Measurements from ENCODE around the gene AMT.
A peak's percentile ranks its signal among the peaks of the same experiment; 100 is the strongest.

Gene AMT

GRCh38 chr3:49469037-49469935 is 47.0 kb upstream of the AMT start:
- H3K36me3 ChIP-seq (ENCODE audit: control insufficient read depth, insufficient read depth, low read length), result no peaks in the 10 kb centered on the region
- peaks cover 24% of the 10 kb centered on the region for H3K79me2 ChIP-seq
- no peaks in the 10 kb centered on the region for H3K9me3 ChIP-seq (ENCODE audit: control insufficient read depth, low read length)
- no peak for TF ChIP-seq CTCF (IDR thresholded peaks at IDR 0.05)
- peak overlapping the region; percentile 66 for H3K4me3 ChIP-seq (ENCODE audit: low read depth, low read length)
- H3K27me3 ChIP-seq (ENCODE audit: control insufficient read depth, insufficient read depth, low read length), result no peaks in the 10 kb centered on the region
- peaks cover 11% of the 10 kb centered on the region for H3K4me1 ChIP-seq
- H3K9ac ChIP-seq, result peak overlapping the region; percentile 31
- H3K4me2 ChIP-seq (ENCODE audit: low read length), result peak overlapping the region; percentile 96
- H2AFZ ChIP-seq, result peak overlapping the region; percentile 91
- H3K27ac ChIP-seq, result peak overlapping the region; percentile 97

GRCh38 chr3:49466085-49466484 is 43.8 kb upstream of the AMT start:
- peaks cover 8% of the 10 kb centered on the region for H3K4me1 ChIP-seq
- no peak for TF ChIP-seq CTCF (IDR thresholded peaks at IDR 0.05)
- no peaks in the 10 kb centered on the region for H3K36me3 ChIP-seq (ENCODE audit: control insufficient read depth, insufficient read depth, low read length)
- no peaks in the 10 kb centered on the region for H3K79me2 ChIP-seq
- no peak overlapping the region for H3K4me3 ChIP-seq (ENCODE audit: low read depth, low read length)
- H3K27ac ChIP-seq, result no peak overlapping the region
- no peak overlapping the region for H2AFZ ChIP-seq
- no peak overlapping the region for H3K4me2 ChIP-seq (ENCODE audit: low read length)
- H3K27me3 ChIP-seq (ENCODE audit: control insufficient read depth, insufficient read depth, low read length), result no peaks in the 10 kb centered on the region
- no peak overlapping the region for H3K9ac ChIP-seq
- H3K9me3 ChIP-seq (ENCODE audit: control insufficient read depth, low read length), result no peaks in the 10 kb centered on the region

GRCh38 chr3:49465270-49466034 is 43.2 kb upstream of the AMT start:
- H2AFZ ChIP-seq, result no peak overlapping the region
- H3K4me1 ChIP-seq, result peaks cover 8% of the 10 kb centered on the region
- no peaks in the 10 kb centered on the region for H3K36me3 ChIP-seq (ENCODE audit: control insufficient read depth, insufficient read depth, low read length)
- H3K9ac ChIP-seq, result no peak overlapping the region
- no peak for TF ChIP-seq CTCF (IDR thresholded peaks at IDR 0.05)
- H3K4me3 ChIP-seq (ENCODE audit: low read depth, low read length), result no peak overlapping the region
- H3K9me3 ChIP-seq (ENCODE audit: control insufficient read depth, low read length), result no peaks in the 10 kb centered on the region
- no peak overlapping the region for H3K4me2 ChIP-seq (ENCODE audit: low read length)
- no peaks in the 10 kb centered on the region for H3K27me3 ChIP-seq (ENCODE audit: control insufficient read depth, insufficient read depth, low read length)
- H3K27ac ChIP-seq, result no peak overlapping the region
- H3K79me2 ChIP-seq, result no peaks in the 10 kb centered on the region

- Histone ChIP-seq H3K4me3 (ENCODE audit: low read depth, low read length) (no peak overlapping the region), H3K27me3 (ENCODE audit: control insufficient read depth, insufficient read depth, low read length) (no peaks in the 10 kb centered on the region), H2AFZ (no peak overlapping the region), H3K9me3 (ENCODE audit: control insufficient read depth, low read length) (no peaks in the 10 kb centered on the region), H3K9ac (no peak overlapping the region), H3K27ac (no peak overlapping the region), H3K4me2 (ENCODE audit: low read length) (no peak overlapping the region), H3K79me2 (no peaks in the 10 kb centered on the region), H3K4me1 (no peaks in the 10 kb centered on the region), H3K36me3 (ENCODE audit: control insufficient read depth, insufficient read depth, low read length) (no peaks in the 10 kb centered on the region)
- no peak for TF ChIP-seq CTCF (IDR thresholded peaks at IDR 0.05)
Measured at GRCh38 chr3:49462222-49462621, 39.9 kb upstream of the AMT start.

Measured in parathyroid adenoma (tissue), 2 donors.